ENCODE results near the gene CD3E. TPM values are rescaled to one million over a fixed set of nuclear protein-coding genes. Genes with fewer than 3 reads are reported as not detected.

The CD3E gene
- total RNA-seq, 1 experiment from 2014 or later, result 0.51 TPM

GRCh38 chr11:118358071-118358470, 53.5 kb downstream of the CD3E start:
- ATAC-seq, result no peak
- H3K36me3 ChIP-seq (ENCODE audit: control insufficient read depth, insufficient read depth, low read length), result peaks cover 4% of the 10 kb centered on the region; the same call in 1 of the 2 replicates
- intact Hi-C loops (cut with micrococcal nuclease; ENCODE audit: unreplicated experiment) (loop anchor here (5.0 kb wide), 1 partner anchor 216 kb away; no protein-coding TSS in a partner anchor), in situ Hi-C loops (cut with HindIII; ENCODE audit: low pct_unique_long_range_greater_than_20kb, low sequenced_read_pairs) (no loop called here)
- POLR2A ChIA-PET, result no interaction called here
- DNase-seq (ENCODE audit: low read depth, low spot score), result no peak
- H3K27me3 ChIP-seq (ENCODE audit: control insufficient read depth, insufficient read depth, low read length), result no peaks in the 10 kb centered on the region
- H3K27ac ChIP-seq (ENCODE audit: low read length), result no peak overlapping the region
- H3K4me1 ChIP-seq (ENCODE audit: control insufficient read depth, insufficient read depth, low read length), result peaks cover 9% of the 10 kb centered on the region; the same call in 1 of the 2 replicates
- CTCF ChIA-PET, result no interaction called here
- H3K9me3 ChIP-seq (ENCODE audit: control insufficient read depth, insufficient read depth, low read depth, low read length), result no peaks in the 10 kb centered on the region
- BruUV-seq (replicated peaks), result no TSS peak
- TF ChIP-seq, protein P1, sequence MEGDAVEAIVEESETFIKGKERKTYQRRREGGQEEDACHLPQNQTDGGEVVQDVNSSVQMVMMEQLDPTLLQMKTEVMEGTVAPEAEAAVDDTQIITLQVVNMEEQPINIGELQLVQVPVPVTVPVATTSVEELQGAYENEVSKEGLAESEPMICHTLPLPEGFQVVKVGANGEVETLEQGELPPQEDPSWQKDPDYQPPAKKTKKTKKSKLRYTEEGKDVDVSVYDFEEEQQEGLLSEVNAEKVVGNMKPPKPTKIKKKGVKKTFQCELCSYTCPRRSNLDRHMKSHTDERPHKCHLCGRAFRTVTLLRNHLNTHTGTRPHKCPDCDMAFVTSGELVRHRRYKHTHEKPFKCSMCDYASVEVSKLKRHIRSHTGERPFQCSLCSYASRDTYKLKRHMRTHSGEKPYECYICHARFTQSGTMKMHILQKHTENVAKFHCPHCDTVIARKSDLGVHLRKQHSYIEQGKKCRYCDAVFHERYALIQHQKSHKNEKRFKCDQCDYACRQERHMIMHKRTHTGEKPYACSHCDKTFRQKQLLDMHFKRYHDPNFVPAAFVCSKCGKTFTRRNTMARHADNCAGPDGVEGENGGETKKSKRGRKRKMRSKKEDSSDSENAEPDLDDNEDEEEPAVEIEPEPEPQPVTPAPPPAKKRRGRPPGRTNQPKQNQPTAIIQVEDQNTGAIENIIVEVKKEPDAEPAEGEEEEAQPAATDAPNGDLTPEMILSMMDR (IDR thresholded peaks at IDR 0.05), result no peak
- TF ChIP-seq SIN3A (IDR thresholded peaks at IDR 0.05; ENCODE audit: borderline replicate concordance, insufficient read depth, low read depth, low read length), result no peak
- no peak for TF ChIP-seq REST (IDR thresholded peaks at IDR 0.05; ENCODE audit: insufficient read depth in 1 of 2, low read depth in 2 of 2, low read length in 1 of 2)
- no peak for TF ChIP-seq TCF7L2 (IDR thresholded peaks at IDR 0.05; ENCODE audit: low read depth, low read length)
- TF ChIP-seq POLR2AphosphoS5 (IDR thresholded peaks at IDR 0.05; ENCODE audit: low read depth, low read length), result no peak
- no peak overlapping the region for H3K4me3 ChIP-seq (ENCODE audit: low read depth in 2 of 2, low read length in 2 of 2)

- no peaks in the 10 kb centered on the region for H3K9me3 ChIP-seq (ENCODE audit: control insufficient read depth, insufficient read depth, low read depth, low read length)
- peaks cover 9% of the 10 kb centered on the region; the same call in 1 of the 2 replicates for H3K4me1 ChIP-seq (ENCODE audit: control insufficient read depth, insufficient read depth, low read length)
- CTCF ChIA-PET, result no interaction called here
- H3K36me3 ChIP-seq (ENCODE audit: control insufficient read depth, insufficient read depth, low read length), result peaks cover 4% of the 10 kb centered on the region; the same call in 1 of the 2 replicates
- POLR2A ChIA-PET, result no interaction called here
- H3K27me3 ChIP-seq (ENCODE audit: control insufficient read depth, insufficient read depth, low read length), result no peaks in the 10 kb centered on the region
- DNase-seq (ENCODE audit: low read depth, low spot score) (peak; percentile 61), ATAC-seq (peak; percentile 98)
- in situ Hi-C loops (cut with HindIII; ENCODE audit: low pct_unique_long_range_greater_than_20kb, low sequenced_read_pairs) (no loop called here), intact Hi-C loops (cut with micrococcal nuclease; ENCODE audit: unreplicated experiment) (loop anchor here (5.0 kb wide), 1 partner anchor 217 kb away; no protein-coding TSS in a partner anchor)
- no TSS peak for BruUV-seq (replicated peaks)
- H3K4me3 ChIP-seq (ENCODE audit: low read depth in 2 of 2, low read length in 2 of 2), result peak within 1 kb of the TSS; percentile 55 to 99
- H3K27ac ChIP-seq (ENCODE audit: low read length), result peak within 1 kb of the TSS; percentile 77
- peak; percentile 95 for TF ChIP-seq POLR2AphosphoS5 (IDR thresholded peaks at IDR 0.05; ENCODE audit: low read depth, low read length)
- TF ChIP-seq SIN3A (IDR thresholded peaks at IDR 0.05; ENCODE audit: borderline replicate concordance, insufficient read depth, low read depth, low read length), result peak; percentile 91
- no peak for TF ChIP-seq REST (IDR thresholded peaks at IDR 0.05; ENCODE audit: insufficient read depth in 1 of 2, low read depth in 2 of 2, low read length in 1 of 2)
Measured at GRCh38 chr11:118359295-118359958, 54.9 kb downstream of the CD3E start, which contains the start of gene UBE4A. TSS of gene UBE4A (plus strand) at chr11:118359600. CDS start at chr11:118365081, 5,481 bp downstream.

Measured in Panc1 (cell line).